ENCODE results near the gene JPT1.
"Not testable (repeated sequence)": the region's sequence is repeated elsewhere in the genome, so short reads cannot be mapped to it uniquely, and the experiment has no call there.

JPT1 gene

GRCh38 chr17:75129576-75129975 lies 24.7 kb downstream of the JPT1 start:
- TF ChIP-seq ZNF274 (IDR thresholded peaks at IDR 0.05; ENCODE audit: low read depth, low read length): no peak
- H3K4me3 ChIP-seq (ENCODE audit: low read length): no peak overlapping the region

- no peak for TF ChIP-seq ZNF274 (IDR thresholded peaks at IDR 0.05; ENCODE audit: low read depth, low read length)
- H3K4me3 ChIP-seq (ENCODE audit: low read length): no peak overlapping the region
Observed at GRCh38 chr17:75128694-75129505, 25.4 kb downstream of the JPT1 start.

- not testable (repeated sequence) for H3K4me3 ChIP-seq (ENCODE audit: low read length)
Observed at GRCh38 chr17:75127936-75128335, 26.4 kb downstream of the JPT1 start.

DNA sequence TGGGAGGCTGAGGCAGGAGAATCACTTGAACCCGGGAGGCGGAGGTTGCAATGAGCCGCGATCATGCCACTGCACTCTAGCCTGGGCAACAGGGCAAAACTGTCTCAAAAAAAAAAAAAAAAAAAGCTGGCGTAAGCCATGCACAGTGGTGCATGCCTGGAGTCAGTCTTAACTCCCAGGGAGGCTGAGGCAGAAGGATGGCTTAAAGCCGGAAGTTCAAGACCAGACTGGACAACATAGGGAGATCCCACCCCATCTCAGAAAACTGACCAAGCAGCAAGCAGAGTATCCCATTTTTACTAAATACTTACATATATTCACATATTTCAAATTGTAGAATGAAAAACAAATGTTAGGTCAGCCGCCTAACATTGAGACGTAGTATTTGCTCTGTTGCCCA lies 27.4 kb downstream of the JPT1 start:
- no peak overlapping the region for H3K4me3 ChIP-seq (ENCODE audit: low read length)
- TF ChIP-seq ZNF274 (IDR thresholded peaks at IDR 0.05; ENCODE audit: low read depth, low read length): no peak

DNA sequence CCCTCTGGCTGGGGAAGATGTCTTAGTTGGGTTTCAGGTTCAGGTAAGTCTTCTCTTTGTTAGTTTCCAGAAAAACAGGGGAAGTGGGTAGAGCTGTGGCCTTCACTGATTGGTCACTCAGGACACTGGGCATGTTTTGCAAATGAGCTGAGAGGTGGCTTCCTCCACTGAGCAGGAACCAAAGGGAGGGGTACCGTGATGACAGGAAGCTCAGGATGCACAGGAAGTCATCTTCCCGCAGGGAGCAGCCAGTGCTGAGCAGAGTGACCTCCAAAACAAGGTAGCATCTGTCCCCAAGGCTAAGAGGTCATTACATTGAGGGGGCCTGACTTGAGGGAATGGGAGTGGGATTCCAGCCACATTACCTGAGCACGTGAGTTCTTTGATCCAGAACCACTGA lies 28.3 kb downstream of the JPT1 start:
- H3K4me3 ChIP-seq (ENCODE audit: low read length): no peak overlapping the region
- TF ChIP-seq ZNF274 (IDR thresholded peaks at IDR 0.05; ENCODE audit: low read depth, low read length): no peak

DNA sequence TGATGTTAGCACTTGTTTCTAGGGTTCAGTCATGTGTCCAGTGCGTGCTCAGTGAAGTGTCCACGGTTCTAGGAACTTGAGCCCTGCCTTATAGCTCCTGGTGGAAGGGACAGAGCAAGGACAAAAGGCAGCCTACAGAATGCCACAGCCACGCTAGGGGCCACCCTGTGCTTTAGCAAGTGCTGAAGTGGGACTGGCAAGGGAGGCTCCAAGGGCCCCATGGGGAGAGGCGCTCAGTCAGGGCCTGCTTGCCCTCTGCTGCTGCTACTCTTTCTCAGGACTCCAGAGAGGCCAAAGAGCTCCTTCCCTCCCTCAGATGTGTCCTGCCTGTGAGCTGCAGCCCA lies 29.5 kb downstream of the JPT1 start:
- no peak for TF ChIP-seq ZNF274 (IDR thresholded peaks at IDR 0.05; ENCODE audit: low read depth, low read length)
- no peak overlapping the region for H3K4me3 ChIP-seq (ENCODE audit: low read length)

DNA sequence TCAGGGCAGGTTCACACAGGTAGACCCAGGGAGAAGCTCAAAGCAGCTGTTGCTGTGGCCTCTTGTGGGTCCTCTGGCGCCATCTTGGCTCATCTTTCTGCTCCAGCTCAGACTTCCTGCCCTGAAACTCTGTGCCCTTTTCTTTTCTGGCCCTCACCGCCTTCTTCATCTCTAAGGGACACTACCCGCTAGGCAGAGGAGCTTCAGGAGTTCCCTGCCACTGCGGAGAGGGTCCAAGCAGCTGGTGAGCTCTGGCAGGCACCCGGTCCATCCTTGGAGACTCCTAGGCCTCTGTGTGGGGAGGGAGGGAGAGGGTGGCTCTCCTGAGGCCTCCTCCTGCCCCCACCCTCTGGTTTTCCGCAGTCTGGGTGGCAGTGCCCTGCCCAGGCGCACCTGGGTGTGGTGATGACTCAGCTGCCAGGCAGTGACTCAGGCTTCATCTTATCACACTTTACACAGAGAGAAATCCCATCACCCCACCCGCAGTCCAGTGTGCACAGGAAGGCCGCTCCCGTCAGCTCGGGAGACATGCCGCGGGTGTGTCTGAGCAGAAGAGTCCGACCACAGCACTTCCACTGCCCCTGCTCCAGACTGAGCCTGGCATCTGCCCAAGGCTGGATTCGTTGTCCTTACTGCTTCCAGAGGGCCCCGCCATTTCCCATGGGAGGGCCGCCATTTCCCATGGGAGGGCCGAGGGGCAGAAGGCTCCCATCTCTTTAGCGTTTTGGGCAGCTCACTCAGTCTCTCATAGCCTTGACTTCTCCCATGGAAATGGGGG lies 30.1 kb downstream of the JPT1 start:
- no peak overlapping the region for H3K4me3 ChIP-seq (ENCODE audit: low read length)
- no peak for TF ChIP-seq ZNF274 (IDR thresholded peaks at IDR 0.05; ENCODE audit: low read depth, low read length)

GRCh38 chr17:75118307-75118706 lies 36.0 kb downstream of the JPT1 start:
- H3K4me3 ChIP-seq (ENCODE audit: low read length): no peak overlapping the region
- no peak for TF ChIP-seq ZNF274 (IDR thresholded peaks at IDR 0.05; ENCODE audit: low read depth, low read length)

- no peak overlapping the region for H3K4me3 ChIP-seq (ENCODE audit: low read length)
- TF ChIP-seq ZNF274 (IDR thresholded peaks at IDR 0.05; ENCODE audit: low read depth, low read length): no peak
Observed at GRCh38 chr17:75116737-75117136, 37.6 kb downstream of the JPT1 start.

- no peak overlapping the region for H3K4me3 ChIP-seq (ENCODE audit: low read length)
- TF ChIP-seq ZNF274 (IDR thresholded peaks at IDR 0.05; ENCODE audit: low read depth, low read length): no peak
Observed at GRCh38 chr17:75115555-75115954, 38.8 kb downstream of the JPT1 start.

DNA sequence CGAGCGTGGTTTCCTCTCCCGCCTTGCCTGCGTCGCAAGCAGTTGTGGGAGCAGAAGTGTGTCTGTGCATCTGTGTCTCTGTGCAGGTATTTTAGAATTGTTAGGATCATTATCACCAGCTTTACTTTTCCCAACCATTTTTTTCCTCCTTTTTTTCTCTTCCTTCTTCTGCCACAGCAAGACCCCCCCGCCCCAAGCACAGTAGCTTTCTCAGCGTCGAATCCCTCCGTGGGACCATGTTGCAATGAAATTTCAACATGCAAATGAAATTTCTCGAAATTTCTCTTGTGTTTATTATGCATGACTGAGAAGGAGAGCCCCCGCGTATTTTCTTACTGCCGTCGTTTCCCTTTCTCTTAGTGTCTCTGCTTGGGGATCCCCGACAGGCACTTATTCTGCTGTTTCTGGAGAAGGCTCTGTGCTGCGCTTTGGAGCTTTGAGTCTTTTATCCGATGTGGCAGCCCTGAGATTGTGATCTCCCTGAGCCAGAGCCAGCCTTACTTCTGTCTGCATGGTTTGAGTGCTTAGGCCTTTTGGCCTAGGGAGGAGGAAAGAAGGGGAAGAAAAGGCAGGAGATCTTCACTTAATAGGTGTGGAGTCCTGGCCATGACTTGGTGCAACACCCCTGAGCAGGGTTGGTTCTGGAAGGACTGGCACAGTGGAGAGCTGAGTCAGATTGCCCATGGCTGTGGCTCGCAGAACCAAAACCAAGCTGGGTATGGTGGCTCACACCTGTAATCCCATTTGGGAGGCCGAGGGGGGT lies 39.6 kb downstream of the JPT1 start:
- H3K4me3 ChIP-seq (ENCODE audit: low read length): peak overlapping the region; percentile 49; the same call in 1 of the 2 replicates
- no peak for TF ChIP-seq ZNF274 (IDR thresholded peaks at IDR 0.05; ENCODE audit: low read depth, low read length)

- TF ChIP-seq ZNF274 (IDR thresholded peaks at IDR 0.05; ENCODE audit: low read depth, low read length): no peak
- H3K4me3 ChIP-seq (ENCODE audit: low read length): peak overlapping the region; percentile 49; the same call in 1 of the 2 replicates
Observed at GRCh38 chr17:75113798-75114551, 40.3 kb downstream of the JPT1 start.

DNA sequence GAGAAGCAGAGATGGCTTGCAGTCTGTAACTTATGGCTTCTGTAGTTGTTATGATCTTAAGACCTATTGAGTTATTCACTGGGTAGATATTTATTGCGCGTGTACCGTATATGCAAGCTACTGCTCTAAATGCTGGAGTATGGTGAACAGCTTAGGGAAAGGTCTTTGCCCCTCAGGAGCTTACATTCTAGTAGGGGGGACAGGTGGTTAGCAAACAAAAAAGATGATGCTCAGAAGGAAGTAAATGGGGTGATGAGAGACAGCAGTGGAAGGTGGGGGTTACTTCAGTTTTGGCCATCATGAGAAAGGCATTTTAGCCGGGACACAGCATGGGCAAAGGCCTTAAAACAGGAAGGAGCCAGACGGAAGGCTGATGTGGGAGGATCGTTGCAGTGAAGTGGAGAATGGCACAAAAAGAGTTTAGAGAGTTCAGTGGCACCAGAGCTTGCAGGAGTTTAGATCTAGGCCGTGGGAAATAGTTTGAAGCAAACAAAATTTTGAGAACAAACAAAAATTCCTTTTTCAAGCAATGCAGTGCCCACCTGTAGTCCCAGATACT lies 42.5 kb downstream of the JPT1 start:
- no peak for TF ChIP-seq ZNF274 (IDR thresholded peaks at IDR 0.05; ENCODE audit: low read depth, low read length)
- no peak overlapping the region for H3K4me3 ChIP-seq (ENCODE audit: low read length)
